Brain microvascular endothelial cell (primary cell): ENCODE data around the gene HELT.
A peak's percentile ranks its signal among the peaks of the same experiment; 100 is the strongest.

Experiments
- DNase-seq: peaks from one replicate; pipeline ENCODE4 v3.0.0-alpha.2; 2020
- H3K27ac ChIP-seq: fragments of 250-450 bp; sonication (Bioruptor Pico); 2 replicates; pipeline ENCODE4 v1.5.1; 2020; ENCODE audit warnings: mild to moderate bottlenecking, moderate library complexity
- H3K27me3 ChIP-seq: fragments of 250-450 bp; sonication (Bioruptor Pico); replicated peaks from 2 replicates; pipeline ENCODE4 v1.5.1; 2020; ENCODE audit warnings: mild to moderate bottlenecking
- H3K36me3 ChIP-seq: fragments of 250-450 bp; sonication (Bioruptor Pico); replicated peaks from 2 replicates; pipeline ENCODE4 v1.5.1; 2020; ENCODE audit warnings: mild to moderate bottlenecking
- H3K4me3 ChIP-seq: 2 replicates; pipeline ENCODE4 v1.5.1; 2011; ENCODE audit warnings: low read depth, mild to moderate bottlenecking, control low read depth, low read length, moderate library complexity
- in situ Hi-C: cut with HindIII; loops from 2 replicates; pipeline ENCODE4 v1.10.0; 2017; ENCODE audit warnings: low sequenced_read_pairs, low pct_ligation_motif_present
- TF ChIP-seq, protein P1 (sequence below): IDR thresholded peaks from 2 replicates; pipeline ENCODE4 v1.5.1; 2011; ENCODE audit warnings: low read depth, mild to moderate bottlenecking, moderate library complexity, low read length, control low read depth, inconsistent platforms; ENCODE audit errors: missing control alignments

HELT gene

DNA sequence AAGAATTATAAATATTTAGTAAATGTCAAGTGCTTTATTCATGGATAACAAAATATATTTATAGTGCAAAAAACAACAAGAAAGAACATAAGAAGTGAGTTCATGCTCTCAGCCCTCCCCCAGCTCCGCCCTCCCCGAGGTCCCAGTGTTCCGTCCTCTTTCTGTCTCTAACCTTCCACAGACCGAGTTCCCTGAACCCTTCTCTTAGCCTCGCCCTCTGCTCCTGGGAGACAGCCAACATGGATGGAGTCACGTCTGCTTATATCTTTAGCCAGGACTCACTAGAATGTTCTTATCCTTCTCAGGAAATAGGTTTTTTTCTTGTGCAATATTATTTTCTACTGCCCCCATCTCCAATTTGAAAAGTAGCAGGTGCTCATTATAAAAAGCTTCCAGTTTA lies 40.1 kb upstream of the HELT start:
- TF ChIP-seq, protein P1, sequence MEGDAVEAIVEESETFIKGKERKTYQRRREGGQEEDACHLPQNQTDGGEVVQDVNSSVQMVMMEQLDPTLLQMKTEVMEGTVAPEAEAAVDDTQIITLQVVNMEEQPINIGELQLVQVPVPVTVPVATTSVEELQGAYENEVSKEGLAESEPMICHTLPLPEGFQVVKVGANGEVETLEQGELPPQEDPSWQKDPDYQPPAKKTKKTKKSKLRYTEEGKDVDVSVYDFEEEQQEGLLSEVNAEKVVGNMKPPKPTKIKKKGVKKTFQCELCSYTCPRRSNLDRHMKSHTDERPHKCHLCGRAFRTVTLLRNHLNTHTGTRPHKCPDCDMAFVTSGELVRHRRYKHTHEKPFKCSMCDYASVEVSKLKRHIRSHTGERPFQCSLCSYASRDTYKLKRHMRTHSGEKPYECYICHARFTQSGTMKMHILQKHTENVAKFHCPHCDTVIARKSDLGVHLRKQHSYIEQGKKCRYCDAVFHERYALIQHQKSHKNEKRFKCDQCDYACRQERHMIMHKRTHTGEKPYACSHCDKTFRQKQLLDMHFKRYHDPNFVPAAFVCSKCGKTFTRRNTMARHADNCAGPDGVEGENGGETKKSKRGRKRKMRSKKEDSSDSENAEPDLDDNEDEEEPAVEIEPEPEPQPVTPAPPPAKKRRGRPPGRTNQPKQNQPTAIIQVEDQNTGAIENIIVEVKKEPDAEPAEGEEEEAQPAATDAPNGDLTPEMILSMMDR, result no peak
- DNase-seq, result no peak

DNA sequence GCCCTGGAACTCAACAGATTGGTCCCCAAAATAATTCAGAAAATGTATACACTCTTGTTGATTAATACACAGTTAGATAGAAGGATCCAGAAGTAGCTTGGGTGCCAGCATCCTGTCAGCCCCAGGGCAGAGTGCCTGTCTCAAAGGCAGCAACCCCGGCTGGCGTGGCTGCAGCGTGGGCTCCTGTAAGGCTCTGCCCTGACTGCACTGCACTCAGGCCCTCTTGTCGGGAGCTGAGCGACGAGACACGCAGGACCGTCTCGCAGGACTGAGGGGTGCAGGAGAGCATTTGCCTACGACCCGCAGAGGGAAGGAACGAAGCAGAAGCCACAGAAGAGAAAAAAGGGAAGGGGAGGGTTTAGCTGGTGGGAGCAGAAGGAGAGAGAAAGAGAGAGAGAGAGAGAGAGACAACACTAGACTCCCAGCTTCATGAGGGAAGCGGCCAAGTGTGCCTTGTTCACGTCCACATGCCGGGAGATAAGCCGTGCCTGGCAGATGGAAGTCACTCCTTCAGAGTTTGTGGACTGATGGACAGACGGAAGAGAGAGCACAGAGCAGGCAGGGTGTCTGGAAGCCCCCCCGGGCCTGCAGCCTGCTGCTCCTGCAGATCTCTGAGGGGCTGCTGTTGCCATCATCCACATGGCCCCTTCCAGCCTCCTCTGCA lies 38.7 kb upstream of the HELT start:
- TF ChIP-seq, protein P1, result no peak
- in situ Hi-C loops, result no loop called here
- no peaks in the 10 kb centered on the region for H3K27me3 ChIP-seq
- no peak overlapping the region for H3K27ac ChIP-seq
- DNase-seq, result no peak
- no peaks in the 10 kb centered on the region for H3K36me3 ChIP-seq
- no peak overlapping the region for H3K4me3 ChIP-seq

More for the DNA sequence above, 40.1 kb upstream of the HELT start:
- Histone ChIP-seq H3K27me3 (no peaks in the 10 kb centered on the region), H3K36me3 (no peaks in the 10 kb centered on the region), H3K27ac (no peak overlapping the region), H3K4me3 (no peak overlapping the region)
- in situ Hi-C loops, result no loop called here

DNA sequence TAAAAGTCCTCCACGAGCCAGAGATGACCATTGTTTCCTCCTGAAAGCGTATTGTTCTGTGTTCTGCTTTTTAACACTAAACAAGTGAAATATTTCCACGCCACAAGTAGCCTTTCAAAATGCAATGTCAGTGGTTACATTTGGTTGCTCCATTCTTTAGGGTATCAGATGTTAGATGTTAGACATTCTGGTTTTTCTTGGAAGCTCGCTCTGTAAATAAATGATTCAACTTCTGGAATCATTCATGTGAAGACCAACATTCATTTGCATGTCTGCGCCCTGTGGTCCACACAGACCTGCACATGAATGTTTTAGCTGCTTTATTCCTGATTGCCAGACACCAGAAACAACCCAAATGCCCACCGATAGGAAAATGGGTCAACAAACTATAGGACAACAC lies 38.0 kb upstream of the HELT start:
- TF ChIP-seq, protein P1, result no peak
- no peaks in the 10 kb centered on the region for H3K36me3 ChIP-seq
- no peak for DNase-seq
- no peaks in the 10 kb centered on the region for H3K27me3 ChIP-seq
- no peak overlapping the region for H3K27ac ChIP-seq
- H3K4me3 ChIP-seq, result no peak overlapping the region
- in situ Hi-C loops, result no loop called here

DNA sequence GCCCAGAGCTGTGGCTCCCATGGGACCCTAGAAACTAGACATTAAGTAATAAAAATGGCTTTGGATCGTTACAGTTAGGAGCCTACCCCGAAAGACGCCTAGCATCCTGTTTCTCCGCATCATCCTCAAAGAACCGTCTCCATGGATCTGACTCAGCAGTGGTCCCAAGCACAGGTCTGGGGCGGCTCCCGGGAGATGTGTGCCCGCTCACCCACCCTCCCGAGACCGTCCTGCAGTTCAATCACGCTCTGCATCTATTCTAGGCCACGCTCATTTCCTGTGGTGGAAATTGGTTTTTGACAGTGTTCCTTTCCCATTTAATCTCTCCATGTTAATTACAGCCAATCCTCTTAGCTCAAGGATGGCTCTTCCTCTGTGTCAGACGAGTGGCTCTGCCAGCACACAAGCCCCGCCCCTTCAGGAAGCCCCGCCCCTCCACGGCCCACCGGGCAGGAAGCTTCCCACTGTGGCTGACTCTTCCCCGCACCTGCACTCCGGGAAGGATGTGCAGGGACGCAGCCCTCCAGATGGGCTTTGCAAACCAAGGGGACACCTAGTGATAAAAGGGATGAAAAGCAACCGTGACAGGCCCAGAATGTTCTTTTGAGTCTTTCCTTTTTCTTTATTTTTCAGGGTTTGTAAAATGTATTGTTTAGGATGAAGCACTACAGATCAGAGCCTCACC lies 34.5 kb upstream of the HELT start:
- H3K27me3 ChIP-seq, result no peaks in the 10 kb centered on the region
- no peaks in the 10 kb centered on the region for H3K36me3 ChIP-seq
- H3K4me3 ChIP-seq, result no peak overlapping the region
- in situ Hi-C loops, result no loop called here
- DNase-seq, result peak; percentile 27
- H3K27ac ChIP-seq, result no peak overlapping the region
- TF ChIP-seq, protein P1, result peak; percentile 59

DNA sequence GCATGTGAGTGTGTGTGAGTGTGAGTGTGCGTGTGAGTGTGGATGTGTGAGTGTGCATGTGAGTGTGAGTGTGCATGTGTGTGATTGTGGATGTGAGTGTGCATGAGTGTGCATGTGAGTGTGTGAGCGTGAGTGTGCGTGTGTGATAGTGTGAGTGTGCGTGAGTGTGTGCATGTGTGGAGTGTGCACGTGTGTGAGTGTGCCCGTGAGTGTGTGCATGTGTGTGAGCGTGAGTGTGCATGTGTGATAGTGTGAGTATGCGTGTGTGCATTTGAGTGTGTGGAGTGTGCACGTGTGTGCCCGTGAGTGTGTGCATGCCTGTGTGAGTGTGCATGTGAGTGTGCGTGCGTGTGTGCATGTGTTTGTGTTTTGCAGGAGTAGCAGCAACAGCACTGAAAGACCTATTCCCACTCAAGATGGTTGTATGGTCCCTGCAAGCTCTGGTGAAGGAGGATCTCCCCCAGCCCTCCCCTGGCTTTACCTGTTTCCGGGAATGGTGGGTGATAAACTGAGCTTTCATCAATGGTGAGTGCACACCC lies 30.7 kb upstream of the HELT start:
- Histone ChIP-seq H3K36me3 (no peaks in the 10 kb centered on the region), H3K27me3 (no peaks in the 10 kb centered on the region), H3K4me3 (no peak overlapping the region), H3K27ac (no peak overlapping the region)
- DNase-seq, result no peak
- in situ Hi-C loops, result no loop called here
- TF ChIP-seq, protein P1, result no peak
